ENCODE data around the gene OR6F1. TPM values are rescaled to one million over a fixed set of nuclear protein-coding genes. Genes with fewer than 3 reads are reported as not detected.
"Not testable (repeated sequence)": the region's sequence is repeated elsewhere in the genome, so short reads cannot be mapped to it uniquely, and the experiment has no call there.

Gene OR6F1
- total and polyA plus RNA-seq, 12 donors, result not detected

GRCh38 chr1:247747616-247748015 is 31.2 kb upstream of the OR6F1 start:
- ATAC-seq (no peak), DNase-seq (no peak)
- Histone ChIP-seq H3K9me3 (peaks cover 0 to 38% (median 7%) of the 10 kb centered on the region in 11 donors), H3K27me3 (no peaks in the 10 kb centered on the region), H3K4me1 (no peaks in the 10 kb centered on the region), H3K36me3 (no peaks in the 10 kb centered on the region), H3K4me3 (no peak overlapping the region), H3K27ac (no peak overlapping the region)
- no peak for TF ChIP-seq CTCF (IDR thresholded peaks at IDR 0.05)
- intact Hi-C loops (cut with DNase I), result no loop called here
- WGBS, 2 donors, result 85 to 87% methylated on average over 7 of the region's 7 CpGs

- H3K27me3 ChIP-seq, result no peaks in the 10 kb centered on the region
- DNase-seq (no peak), ATAC-seq (no peak)
- intact Hi-C loops (cut with DNase I), result no loop called here
- TF ChIP-seq CTCF (IDR thresholded peaks at IDR 0.05), result no peak
- WGBS, 2 donors, result 72 to 77% methylated on average over 3 of the region's 3 CpGs
- no peak overlapping the region for H3K4me3 ChIP-seq
- no peaks in the 10 kb centered on the region for H3K36me3 ChIP-seq
- no peaks in the 10 kb centered on the region for H3K4me1 ChIP-seq
- H3K9me3 ChIP-seq, result peaks cover 0 to 32% (median 5%) of the 10 kb centered on the region in 11 donors
- H3K27ac ChIP-seq, result no peak overlapping the region
Observed at GRCh38 chr1:247746391-247746935, 30.0 kb upstream of the OR6F1 start.

- WGBS, 2 donors, result 39 to 41% methylated on average over 3 of the region's 3 CpGs
Observed at GRCh38 chr1:247742215-247742760, 25.8 kb upstream of the OR6F1 start.

GRCh38 chr1:247741756-247742155 is 25.3 kb upstream of the OR6F1 start:
- Histone ChIP-seq H3K27ac (no peak overlapping the region), H3K36me3 (no peaks in the 10 kb centered on the region), H3K27me3 (no peaks in the 10 kb centered on the region), H3K4me3 (no peak overlapping the region), H3K4me1 (no peaks in the 10 kb centered on the region), H3K9me3 (peaks cover 0 to 3% (median 0%) of the 10 kb centered on the region in 11 donors)
- DNase-seq (no peak), ATAC-seq (no peak)
- WGBS, 2 donors, result 74 to 78% methylated on average over 5 of the region's 5 CpGs
- no peak for TF ChIP-seq CTCF (IDR thresholded peaks at IDR 0.05)
- intact Hi-C loops (cut with DNase I), result no loop called here

More at GRCh38 chr1:247742215-247742760, 25.8 kb upstream of the OR6F1 start:
- H3K4me1 ChIP-seq; H3K9me3 ChIP-seq; H3K27me3 ChIP-seq; H3K4me3 ChIP-seq; H3K27ac ChIP-seq; intact Hi-C loops (cut with DNase I); DNase-seq; ATAC-seq; H3K36me3 ChIP-seq: not testable (repeated sequence)

GRCh38 chr1:247740721-247741120 is 24.3 kb upstream of the OR6F1 start:
- no peak for DNase-seq
- Histone ChIP-seq H3K27ac (no peak overlapping the region), H3K27me3 (no peaks in the 10 kb centered on the region), H3K4me1 (no peaks in the 10 kb centered on the region), H3K4me3 (no peak overlapping the region), H3K36me3 (no peaks in the 10 kb centered on the region), H3K9me3 (no peaks in the 10 kb centered on the region)
- ATAC-seq, result no peak
- no peak for TF ChIP-seq CTCF (IDR thresholded peaks at IDR 0.05)
- intact Hi-C loops (cut with DNase I), result no loop called here
- WGBS, 2 donors, result 83% methylated on average over 2 of the region's 2 CpGs

Measured in heart right ventricle (tissue), 16 donors.